Effector memory CD8-positive, alpha-beta T cell (primary cell): ENCODE data around the gene ITGA8.
"Not testable (repeated sequence)": the region's sequence is repeated elsewhere in the genome, so short reads cannot be mapped to it uniquely, and the experiment has no call there.

Experiments
- ATAC-seq: fragments of 150-1000 bp; cut with Tn5 transposase; replicated peaks from 2 replicates; pipeline ENCODE4 v1.10.0; 2021; ENCODE audit warnings: mild to moderate bottlenecking, moderate library complexity
- DNase-seq, 3 experiments: peaks; one replicate each; pipeline ENCODE4 v3.0.0; 2021
- H3K27ac Mint-ChIP-seq, 2 donors: one replicate each; pipeline ENCODE4 v1.8.0; 2022; ENCODE audit warnings: mild to moderate bottlenecking in 2 of 2, mixed read lengths in 2 of 2, moderate library complexity in 2 of 2
- H3K27me3 Mint-ChIP-seq, 2 donors: one replicate each; pipeline ENCODE4 v1.8.0; 2022; ENCODE audit warnings: mixed read lengths in 2 of 2
- H3K36me3 Mint-ChIP-seq: one replicate; pipeline ENCODE4 v1.8.0; 2022; ENCODE audit warnings: mild to moderate bottlenecking, moderate library complexity, mixed read lengths; ENCODE audit not compliant: insufficient read depth
- H3K4me1 Mint-ChIP-seq, 2 donors: one replicate each; pipeline ENCODE4 v1.8.0; 2022; ENCODE audit warnings: low read depth in 2 of 2, mixed read lengths in 2 of 2
- H3K4me3 Mint-ChIP-seq, 2 donors: one replicate each; pipeline ENCODE4 v1.8.0; 2022; ENCODE audit warnings: mild to moderate bottlenecking in 2 of 2, mixed read lengths in 2 of 2, moderate library complexity in 2 of 2
- H3K9me3 Mint-ChIP-seq, 2 donors: one replicate each; pipeline ENCODE4 v1.8.0; 2022; ENCODE audit warnings: mixed read lengths in 2 of 2
- total RNA-seq, 9 experiments: gene quantifications; one replicate each; lab custom pipeline; 2026; lab: John Stamatoyannopoulos, UW

ITGA8 gene
- 0 to 0.36 (median 0) reads per million in 9 experiments for total RNA-seq

GRCh38 chr10:15719899-15720634 lies at the start of gene ITGA8:
ITGA8 (minus strand) TSS chr10:15719922; CDS start chr10:15719771, 151 bp downstream.
- no peaks in the 10 kb centered on the region for H3K9me3 Mint-ChIP-seq
- ATAC-seq: no peak
- peak within 1 kb of the TSS in 1 of 2 donors; percentile 13 for H3K4me3 Mint-ChIP-seq

GRCh38 chr10:15764892-15765454 lies 45.3 kb upstream of the ITGA8 start:
- no peak for ATAC-seq
- peaks cover 2 to 3% of the 10 kb centered on the region in 2 donors for H3K4me1 Mint-ChIP-seq

More at GRCh38 chr10:15719899-15720634, at the start of gene ITGA8:
- no peaks in the 10 kb centered on the region for H3K36me3 Mint-ChIP-seq
- H3K4me1 Mint-ChIP-seq: peaks cover 0 to 3% of the 10 kb centered on the region in 2 donors
- DNase-seq: no peak
- H3K27me3 Mint-ChIP-seq: peaks cover 52 to 67% of the 10 kb centered on the region in 2 donors
- H3K27ac Mint-ChIP-seq: no peak within 1 kb of the TSS

GRCh38 chr10:15763006-15763405 lies 43.3 kb upstream of the ITGA8 start:
- Mint-ChIP-seq H3K27me3 (no peaks in the 10 kb centered on the region), H3K9me3 (peaks cover 7 to 16% of the 10 kb centered on the region in 2 donors), H3K4me1 (no peaks in the 10 kb centered on the region), H3K4me3 (no peak overlapping the region), H3K36me3 (no peaks in the 10 kb centered on the region), H3K27ac (no peak overlapping the region)
- DNase-seq (no peak), ATAC-seq (no peak)

More at GRCh38 chr10:15764892-15765454, 45.3 kb upstream of the ITGA8 start:
- H3K27me3 Mint-ChIP-seq: no peaks in the 10 kb centered on the region
- no peak overlapping the region for H3K27ac Mint-ChIP-seq
- H3K4me3 Mint-ChIP-seq: no peak overlapping the region
- peaks cover 9 to 16% of the 10 kb centered on the region in 2 donors for H3K9me3 Mint-ChIP-seq
- DNase-seq: no peak
- H3K36me3 Mint-ChIP-seq: no peaks in the 10 kb centered on the region

GRCh38 chr10:15762239-15762638 lies 42.5 kb upstream of the ITGA8 start:
- H3K4me1 Mint-ChIP-seq, H3K4me3 Mint-ChIP-seq, ATAC-seq, H3K27ac Mint-ChIP-seq, H3K36me3 Mint-ChIP-seq, DNase-seq, H3K27me3 Mint-ChIP-seq: not testable (repeated sequence)
- peaks cover 7 to 12% of the 10 kb centered on the region in 2 donors for H3K9me3 Mint-ChIP-seq

- not testable (repeated sequence) for DNase-seq, H3K9me3 Mint-ChIP-seq, H3K27me3 Mint-ChIP-seq, H3K36me3 Mint-ChIP-seq, H3K4me1 Mint-ChIP-seq, H3K27ac Mint-ChIP-seq, H3K4me3 Mint-ChIP-seq, ATAC-seq
Observed at GRCh38 chr10:15761224-15761623, 41.5 kb upstream of the ITGA8 start.

GRCh38 chr10:15760681-15761080 lies 41.0 kb upstream of the ITGA8 start:
- Mint-ChIP-seq H3K9me3 (peaks cover 7 to 9% of the 10 kb centered on the region in 2 donors), H3K4me3 (no peak overlapping the region), H3K27me3 (peaks cover 11 to 12% of the 10 kb centered on the region in 2 donors), H3K4me1 (no peaks in the 10 kb centered on the region), H3K27ac (no peak overlapping the region), H3K36me3 (no peaks in the 10 kb centered on the region)
- no peak for DNase-seq
- ATAC-seq: no peak

GRCh38 chr10:15759265-15759664 lies 39.5 kb upstream of the ITGA8 start:
- Mint-ChIP-seq H3K4me1 (no peaks in the 10 kb centered on the region), H3K27me3 (peaks cover 14 to 18% of the 10 kb centered on the region in 2 donors), H3K4me3 (no peak overlapping the region), H3K27ac (peak overlapping the region in 1 of 2 donors; percentile 42), H3K36me3 (no peaks in the 10 kb centered on the region), H3K9me3 (peaks cover 2% of the 10 kb centered on the region in 2 donors)
- ATAC-seq (no peak), DNase-seq (no peak)

- DNase-seq (no peak), ATAC-seq (no peak)
- no peaks in the 10 kb centered on the region for H3K36me3 Mint-ChIP-seq
- H3K4me3 Mint-ChIP-seq: no peak overlapping the region
- H3K27ac Mint-ChIP-seq: no peak overlapping the region
- H3K9me3 Mint-ChIP-seq: peaks cover 0 to 2% of the 10 kb centered on the region in 2 donors
- H3K4me1 Mint-ChIP-seq: no peaks in the 10 kb centered on the region
- H3K27me3 Mint-ChIP-seq: peaks cover 19 to 25% of the 10 kb centered on the region in 2 donors
Observed at GRCh38 chr10:15758618-15759017, 38.9 kb upstream of the ITGA8 start.

GRCh38 chr10:15754937-15755336 lies 35.2 kb upstream of the ITGA8 start:
- H3K4me1 Mint-ChIP-seq: no peaks in the 10 kb centered on the region
- H3K4me3 Mint-ChIP-seq: no peak overlapping the region
- H3K9me3 Mint-ChIP-seq: no peaks in the 10 kb centered on the region
- H3K36me3 Mint-ChIP-seq: no peaks in the 10 kb centered on the region
- H3K27ac Mint-ChIP-seq: no peak overlapping the region
- H3K27me3 Mint-ChIP-seq: peaks cover 37 to 39% of the 10 kb centered on the region in 2 donors
- DNase-seq: no peak
- no peak for ATAC-seq

GRCh38 chr10:15751046-15751445 lies 31.3 kb upstream of the ITGA8 start:
- no peak for ATAC-seq
- no peak overlapping the region for H3K4me3 Mint-ChIP-seq
- no peaks in the 10 kb centered on the region for H3K36me3 Mint-ChIP-seq
- H3K4me1 Mint-ChIP-seq: no peaks in the 10 kb centered on the region
- H3K27me3 Mint-ChIP-seq: peaks cover 45 to 54% of the 10 kb centered on the region in 2 donors
- no peak overlapping the region for H3K27ac Mint-ChIP-seq
- no peaks in the 10 kb centered on the region for H3K9me3 Mint-ChIP-seq
- no peak for DNase-seq

- H3K4me1 Mint-ChIP-seq: no peaks in the 10 kb centered on the region
- H3K9me3 Mint-ChIP-seq: no peaks in the 10 kb centered on the region
- peaks cover 28 to 39% of the 10 kb centered on the region in 2 donors for H3K27me3 Mint-ChIP-seq
- peaks cover 3% of the 10 kb centered on the region for H3K36me3 Mint-ChIP-seq
- no peak for ATAC-seq
- no peak overlapping the region for H3K27ac Mint-ChIP-seq
- no peak for DNase-seq
- H3K4me3 Mint-ChIP-seq: no peak overlapping the region
Observed at GRCh38 chr10:15748126-15748525, 28.4 kb upstream of the ITGA8 start.

- peaks cover 23 to 34% of the 10 kb centered on the region in 2 donors for H3K27me3 Mint-ChIP-seq
- H3K4me1 Mint-ChIP-seq: no peaks in the 10 kb centered on the region
- DNase-seq (no peak), ATAC-seq (no peak)
- H3K27ac Mint-ChIP-seq: no peak overlapping the region
- no peaks in the 10 kb centered on the region for H3K9me3 Mint-ChIP-seq
- no peak overlapping the region for H3K4me3 Mint-ChIP-seq
- peaks cover 3% of the 10 kb centered on the region for H3K36me3 Mint-ChIP-seq
Observed at GRCh38 chr10:15747632-15748031, 27.9 kb upstream of the ITGA8 start.

GRCh38 chr10:15745751-15746150 lies 26.0 kb upstream of the ITGA8 start:
- ATAC-seq (no peak), DNase-seq (no peak)
- Mint-ChIP-seq H3K4me3 (no peak overlapping the region), H3K9me3 (no peaks in the 10 kb centered on the region), H3K27me3 (peaks cover 20 to 32% of the 10 kb centered on the region in 2 donors), H3K36me3 (peaks cover 3% of the 10 kb centered on the region), H3K4me1 (no peaks in the 10 kb centered on the region), H3K27ac (no peak overlapping the region)
